Renal pelvis (tissue), 3 donors: ENCODE data around the gene LOX. TPM values are rescaled to one million over a fixed set of nuclear protein-coding genes. Genes with fewer than 3 reads are reported as not detected.

ENCODE experiments used
- polyA plus RNA-seq, 3 donors: library from polyadenylated mRNA; unstranded; fragments of 120-200 nt; gene quantifications; one replicate each; pipeline ENCODE4 v1.2.1, GENCODE V29; 2013; ENCODE audit not compliant: insufficient read length in 3 of 3

The LOX gene
- polyA plus RNA-seq, 3 donors: 36.5 to 43.7 (median 41.6) TPM

Other genes starting within 250 kb of the LOX start
- not detected for gene FTMT, start 226.4 kb downstream of the LOX start, polyA plus RNA-seq
- 10 to 100 TPM; 16.8 to 20.8 (median 17.1) TPM for gene SRFBP1, start 116.3 kb downstream of the LOX start, polyA plus RNA-seq
- under 1 TPM; 0.49 to 0.74 (median 0.69) TPM for gene ZNF474, start 51.3 kb upstream of the LOX start, polyA plus RNA-seq
- 10 to 100 TPM; 23.5 to 25.6 (median 23.9) TPM for gene SNCAIP, start 234.0 kb upstream of the LOX start, polyA plus RNA-seq